ENCODE results near the gene KMT2D.

DNA sequence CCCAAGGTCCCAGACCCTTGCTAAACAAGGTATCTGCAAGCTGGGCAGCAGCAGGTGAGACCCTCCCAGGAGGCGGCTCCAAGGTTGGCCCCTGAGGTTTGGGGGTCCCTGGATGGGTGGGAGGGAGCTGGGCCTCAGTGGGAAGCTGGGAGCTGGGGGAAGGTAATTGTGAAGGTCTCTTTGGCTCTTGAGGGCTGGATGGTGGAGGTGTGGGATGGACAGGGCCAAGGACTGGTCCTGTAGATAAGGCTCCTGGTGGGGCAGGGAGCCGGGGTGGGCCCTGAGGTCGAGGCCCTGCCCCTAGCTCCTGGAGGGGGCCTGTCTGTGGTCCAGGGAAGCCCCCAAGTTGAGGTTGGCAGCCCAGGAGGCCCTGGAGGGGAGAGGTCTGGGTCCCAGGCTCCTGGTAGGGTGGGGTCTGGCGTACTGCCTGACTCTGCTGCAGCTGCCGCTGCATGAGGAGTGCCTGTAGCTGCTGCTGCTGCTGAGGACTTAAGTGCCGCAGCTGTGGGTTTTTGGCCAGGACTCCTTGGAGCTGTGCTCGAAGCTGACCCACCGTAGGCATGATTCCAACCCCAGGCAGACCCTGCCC is 28.9 kb downstream of the KMT2D start:
- TF ChIP-seq SPI1 (IDR thresholded peaks at IDR 0.05; ENCODE audit: borderline replicate concordance, insufficient read depth, low read depth, low read length) (no peak), RBBP5 (conservative IDR thresholded peaks at IDR 0.05) (no peak), POLR2A (IDR thresholded peaks at IDR 0.05; ENCODE audit: low read depth, low read length) (0 out of 2 replicates have a peak, but pooled peaks have one; percentile 1), BHLHE40 (IDR thresholded peaks at IDR 0.05; ENCODE audit: borderline replicate concordance in 1 of 2, low read depth in 2 of 2, low read length in 1 of 2) (no peak), ZSCAN29 (IDR thresholded peaks at IDR 0.05) (no peak), ZNF274 (IDR thresholded peaks at IDR 0.05; ENCODE audit: insufficient read depth, insufficient read length) (no peak), EP300 (IDR thresholded peaks at IDR 0.05; ENCODE audit: borderline replicate concordance in 1 of 2, control insufficient read depth in 1 of 2, low read depth in 2 of 2, low read length in 2 of 2) (no peak), MTA3 (IDR thresholded peaks at IDR 0.05; ENCODE audit: borderline replicate concordance, low read length) (no peak), RB1 (IDR thresholded peaks at IDR 0.05; ENCODE audit: borderline replicate concordance) (no peak), NRF1 (conservative IDR thresholded peaks at IDR 0.05; ENCODE audit: low read depth, low read length) (no peak), CEBPB (IDR thresholded peaks at IDR 0.05; ENCODE audit: borderline replicate concordance in 1 of 2, low read depth in 2 of 2, low read length in 2 of 2) (no peak)
- TF ChIP-seq, protein P1, sequence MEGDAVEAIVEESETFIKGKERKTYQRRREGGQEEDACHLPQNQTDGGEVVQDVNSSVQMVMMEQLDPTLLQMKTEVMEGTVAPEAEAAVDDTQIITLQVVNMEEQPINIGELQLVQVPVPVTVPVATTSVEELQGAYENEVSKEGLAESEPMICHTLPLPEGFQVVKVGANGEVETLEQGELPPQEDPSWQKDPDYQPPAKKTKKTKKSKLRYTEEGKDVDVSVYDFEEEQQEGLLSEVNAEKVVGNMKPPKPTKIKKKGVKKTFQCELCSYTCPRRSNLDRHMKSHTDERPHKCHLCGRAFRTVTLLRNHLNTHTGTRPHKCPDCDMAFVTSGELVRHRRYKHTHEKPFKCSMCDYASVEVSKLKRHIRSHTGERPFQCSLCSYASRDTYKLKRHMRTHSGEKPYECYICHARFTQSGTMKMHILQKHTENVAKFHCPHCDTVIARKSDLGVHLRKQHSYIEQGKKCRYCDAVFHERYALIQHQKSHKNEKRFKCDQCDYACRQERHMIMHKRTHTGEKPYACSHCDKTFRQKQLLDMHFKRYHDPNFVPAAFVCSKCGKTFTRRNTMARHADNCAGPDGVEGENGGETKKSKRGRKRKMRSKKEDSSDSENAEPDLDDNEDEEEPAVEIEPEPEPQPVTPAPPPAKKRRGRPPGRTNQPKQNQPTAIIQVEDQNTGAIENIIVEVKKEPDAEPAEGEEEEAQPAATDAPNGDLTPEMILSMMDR (IDR thresholded peaks at IDR 0.05 in 2 of 3, conservative IDR thresholded peaks at IDR 0.05 in 1 of 3; ENCODE audit: control insufficient read depth in 2 of 3, extremely low read depth in 1 of 3, insufficient read depth in 1 of 3, low read depth in 3 of 3, low read length in 3 of 3): no peak
- TF ChIP-seq, protein P2, sequence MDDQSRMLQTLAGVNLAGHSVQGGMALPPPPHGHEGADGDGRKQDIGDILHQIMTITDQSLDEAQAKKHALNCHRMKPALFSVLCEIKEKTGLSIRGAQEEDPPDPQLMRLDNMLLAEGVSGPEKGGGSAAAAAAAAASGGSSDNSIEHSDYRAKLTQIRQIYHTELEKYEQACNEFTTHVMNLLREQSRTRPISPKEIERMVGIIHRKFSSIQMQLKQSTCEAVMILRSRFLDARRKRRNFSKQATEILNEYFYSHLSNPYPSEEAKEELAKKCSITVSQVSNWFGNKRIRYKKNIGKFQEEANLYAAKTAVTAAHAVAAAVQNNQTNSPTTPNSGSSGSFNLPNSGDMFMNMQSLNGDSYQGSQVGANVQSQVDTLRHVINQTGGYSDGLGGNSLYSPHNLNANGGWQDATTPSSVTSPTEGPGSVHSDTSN (IDR thresholded peaks at IDR 0.05; ENCODE audit: insufficient replicate concordance, low read depth, low read length): no peak
- TF ChIP-seq, protein P3, sequence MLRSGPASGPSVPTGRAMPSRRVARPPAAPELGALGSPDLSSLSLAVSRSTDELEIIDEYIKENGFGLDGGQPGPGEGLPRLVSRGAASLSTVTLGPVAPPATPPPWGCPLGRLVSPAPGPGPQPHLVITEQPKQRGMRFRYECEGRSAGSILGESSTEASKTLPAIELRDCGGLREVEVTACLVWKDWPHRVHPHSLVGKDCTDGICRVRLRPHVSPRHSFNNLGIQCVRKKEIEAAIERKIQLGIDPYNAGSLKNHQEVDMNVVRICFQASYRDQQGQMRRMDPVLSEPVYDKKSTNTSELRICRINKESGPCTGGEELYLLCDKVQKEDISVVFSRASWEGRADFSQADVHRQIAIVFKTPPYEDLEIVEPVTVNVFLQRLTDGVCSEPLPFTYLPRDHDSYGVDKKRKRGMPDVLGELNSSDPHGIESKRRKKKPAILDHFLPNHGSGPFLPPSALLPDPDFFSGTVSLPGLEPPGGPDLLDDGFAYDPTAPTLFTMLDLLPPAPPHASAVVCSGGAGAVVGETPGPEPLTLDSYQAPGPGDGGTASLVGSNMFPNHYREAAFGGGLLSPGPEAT (IDR thresholded peaks at IDR 0.05; ENCODE audit: low read depth): no peak

Data from GM12878 (cell line).